ENCODE data around the gene MYL11.

DNA sequence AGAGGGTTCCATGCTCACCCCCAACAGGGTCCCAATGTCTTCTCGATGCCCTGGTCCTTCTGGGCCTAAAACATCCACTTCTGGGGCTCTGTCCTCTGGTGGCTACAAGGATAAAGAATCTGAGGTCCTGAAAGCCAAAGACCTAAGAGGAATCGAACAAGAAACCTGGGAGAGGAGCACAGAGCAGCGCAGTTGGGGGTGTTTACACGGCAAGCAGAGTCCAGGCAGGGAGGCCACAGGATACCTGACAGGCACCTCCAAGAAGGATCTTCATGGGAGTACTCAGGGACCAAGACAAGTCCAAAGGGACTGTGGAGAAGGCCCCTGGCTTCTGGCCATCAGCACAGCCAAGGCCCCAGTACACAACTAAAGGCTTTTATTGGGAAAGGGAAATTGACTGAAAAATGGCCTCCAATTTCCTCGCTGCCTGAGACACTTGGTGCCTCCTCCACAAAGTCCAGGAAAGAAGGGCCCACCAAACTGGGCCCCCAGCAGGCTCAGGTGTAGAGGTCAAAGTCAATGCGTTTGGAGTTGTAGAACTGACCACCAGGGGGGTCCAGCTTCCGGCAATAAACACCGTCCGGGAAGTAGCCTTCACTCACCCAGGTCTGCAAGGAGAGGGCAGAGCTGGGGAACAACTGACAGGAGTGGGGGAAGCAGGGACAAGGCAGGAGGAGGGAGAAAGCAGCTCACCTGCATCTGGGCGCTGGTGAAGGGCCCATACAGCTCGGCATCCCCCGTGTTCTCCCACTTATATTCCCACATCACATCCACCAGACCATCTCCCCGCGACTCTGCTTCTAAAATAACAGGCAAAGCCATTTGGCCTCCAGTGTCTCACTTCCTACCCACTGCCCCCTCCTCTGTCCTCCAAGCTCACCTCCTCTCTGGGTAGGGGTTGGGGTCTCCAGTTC lies 21.9 kb upstream of the MYL11 start:
- TF ChIP-seq, protein P1, sequence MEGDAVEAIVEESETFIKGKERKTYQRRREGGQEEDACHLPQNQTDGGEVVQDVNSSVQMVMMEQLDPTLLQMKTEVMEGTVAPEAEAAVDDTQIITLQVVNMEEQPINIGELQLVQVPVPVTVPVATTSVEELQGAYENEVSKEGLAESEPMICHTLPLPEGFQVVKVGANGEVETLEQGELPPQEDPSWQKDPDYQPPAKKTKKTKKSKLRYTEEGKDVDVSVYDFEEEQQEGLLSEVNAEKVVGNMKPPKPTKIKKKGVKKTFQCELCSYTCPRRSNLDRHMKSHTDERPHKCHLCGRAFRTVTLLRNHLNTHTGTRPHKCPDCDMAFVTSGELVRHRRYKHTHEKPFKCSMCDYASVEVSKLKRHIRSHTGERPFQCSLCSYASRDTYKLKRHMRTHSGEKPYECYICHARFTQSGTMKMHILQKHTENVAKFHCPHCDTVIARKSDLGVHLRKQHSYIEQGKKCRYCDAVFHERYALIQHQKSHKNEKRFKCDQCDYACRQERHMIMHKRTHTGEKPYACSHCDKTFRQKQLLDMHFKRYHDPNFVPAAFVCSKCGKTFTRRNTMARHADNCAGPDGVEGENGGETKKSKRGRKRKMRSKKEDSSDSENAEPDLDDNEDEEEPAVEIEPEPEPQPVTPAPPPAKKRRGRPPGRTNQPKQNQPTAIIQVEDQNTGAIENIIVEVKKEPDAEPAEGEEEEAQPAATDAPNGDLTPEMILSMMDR (IDR thresholded peaks at IDR 0.05) = no peak
- no peak for TF ChIP-seq POLR2A (IDR thresholded peaks at IDR 0.05)

All from lower leg skin (tissue), 3 donors.